K562 (cell line): ENCODE data around the gene TSGA10IP. TPM values are rescaled to one million over a fixed set of nuclear protein-coding genes. Genes with fewer than 3 reads are reported as not detected.
A peak's percentile ranks its signal among the peaks of the same experiment; 100 is the strongest.

Experiments
- ATAC-seq: fragments of 200-7000 bp; cut with Tn5 transposase; 3 replicates; pipeline ENCODE4 v1.9.1; 2020; ENCODE audit warnings: moderate library complexity
- BruUV-seq: library from RNA; stranded (reverse); fragments of 400-500 nt; replicated peaks from 2 replicates; lab custom pipeline; 2021; lab: Mats Ljungman, UMichigan
- CTCF ChIA-PET: fragments of 300-600 bp; formaldehyde crosslinking; extraction: SDS; loops from one replicate; lab custom pipeline; 2021; ENCODE audit warnings: low intra/inter-chr PET ratio; lab: Yijun Ruan, JAX
- POLR2A ChIA-PET: fragments of 300-600, 350-650 bp; sonication (Branson Sonifier 250); formaldehyde crosslinking; extraction: SDS; loops from one replicate; lab custom pipeline; 2021; ENCODE audit warnings: antibody characterized with exemption, inconsistent platforms; lab: Yijun Ruan, JAX
- DNase-seq, 4 experiments: peaks; one replicate each; pipeline versions ENCODE4 v3.0.0 to v3.0.0-alpha.2; 2011 to 2018; ENCODE audit warnings: low spot score in 3 of 4, mixed read lengths in 3 of 4; ENCODE audit errors: extremely low read depth in 1 of 4
- FAIRE-seq: peaks from 2 replicates; lab custom pipeline; 2011; peaks lifted over from hg19 to GRCh38; lab: Jason Lieb, UNC
- H2AFZ ChIP-seq: 2 replicates; pipeline ENCODE4 v1.6.0; 2011; ENCODE audit warnings: low read depth, low read length, control low read depth, inconsistent platforms
- H3K27ac ChIP-seq: fragments of 200-600 bp; 3 replicates; pipeline ENCODE4 v1.8.0; 2011; ENCODE audit warnings: low read depth, mild to moderate bottlenecking, control low read depth, inconsistent platforms, low read length, moderate library complexity, mixed read lengths; ENCODE audit errors: extremely low read depth
- H3K27me3 ChIP-seq, 2 experiments: fragments of 300-600 bp in 1 of 2; 2 replicates in 1 of 2; 3 replicates in 1 of 2; pipeline versions ENCODE4 v1.6.0 to v1.8.0; 2011; ENCODE audit warnings: inconsistent platforms in 2 of 2, low read length in 2 of 2, mild to moderate bottlenecking in 1 of 2, mixed read lengths in 1 of 2, moderate library complexity in 1 of 2; ENCODE audit not compliant: control insufficient read depth in 2 of 2, insufficient read depth in 2 of 2
- H3K36me3 ChIP-seq: fragments of 300-600 bp; 3 replicates; pipeline ENCODE4 v1.8.0; 2011; ENCODE audit warnings: mild to moderate bottlenecking, low read length, inconsistent platforms; ENCODE audit not compliant: control insufficient read depth, insufficient read depth
- H3K4me1 ChIP-seq, 2 experiments: fragments of 200-600 bp in 1 of 2; replicated peaks in 1 of 2; 2 replicates in 1 of 2; 3 replicates in 1 of 2; pipeline versions ENCODE4 v1.5.1 to v1.8.0; 2011; ENCODE audit warnings: inconsistent platforms in 2 of 2, low read length in 2 of 2, mild to moderate bottlenecking in 1 of 2, mixed read lengths in 1 of 2, moderate library complexity in 1 of 2; ENCODE audit not compliant: control insufficient read depth in 2 of 2, insufficient read depth in 2 of 2
- H3K4me2 ChIP-seq: 2 replicates; pipeline ENCODE4 v1.6.1; 2011; ENCODE audit warnings: low read length, control low read depth, inconsistent platforms, mixed read lengths; ENCODE audit not compliant: insufficient read depth
- H3K4me3 ChIP-seq: fragments of 200-600 bp; sonication (generic), shearing (Covaris generic); 2 replicates; pipeline ENCODE4 v1.5.1; 2016; ENCODE audit warnings: control low read depth, inconsistent platforms
- H3K79me2 ChIP-seq: fragments of 200-600 bp; 3 replicates; pipeline ENCODE4 v1.8.0; 2011; ENCODE audit warnings: low read length, inconsistent platforms; ENCODE audit not compliant: control insufficient read depth, insufficient read depth
- H3K9ac ChIP-seq, 2 experiments: 2 replicates each; pipeline versions ENCODE4 v1.6.0 to v1.6.1; 2011; ENCODE audit warnings: low read depth in 2 of 2, low read length in 2 of 2, control low read depth in 1 of 2, inconsistent platforms in 1 of 2, mild to moderate bottlenecking in 1 of 2, mixed read lengths in 1 of 2; ENCODE audit not compliant: insufficient read depth in 1 of 2
- H3K9me1 ChIP-seq: one replicate; pipeline ENCODE4 v1.6.0; 2011; ENCODE audit warnings: inconsistent platforms, mild to moderate bottlenecking, low read length, moderate library complexity; ENCODE audit not compliant: control insufficient read depth, insufficient read depth
- H3K9me3 ChIP-seq: replicated peaks from 2 replicates; pipeline ENCODE4 v1.5.1; 2011; ENCODE audit warnings: low read depth, low read length, inconsistent platforms; ENCODE audit not compliant: control insufficient read depth, insufficient read depth
- H4K20me1 ChIP-seq: replicated peaks from 2 replicates; pipeline ENCODE4 v1.6.1; 2011; ENCODE audit warnings: low read length, inconsistent platforms, mixed read lengths; ENCODE audit not compliant: control insufficient read depth, insufficient read depth
- CAMTA2 ChIP-seq: fragments of 250-450 bp; sonication (Bioruptor Pico); conservative IDR thresholded peaks from 2 replicates; pipeline ENCODE4 v1.5.1; 2022
- CREB1 ChIP-seq, 2 experiments: sonication (generic) in 1 of 2; formaldehyde crosslinking in 1 of 2; IDR thresholded peaks; 2 replicates each; pipeline versions ENCODE4 v1.6.1 to v1.8.0; 2012 to 2022; ENCODE audit warnings: inconsistent platforms in 1 of 2, mild to moderate bottlenecking in 1 of 2, missing genetic modification reagents in 1 of 2, moderate library complexity in 1 of 2
- HDAC6 ChIP-seq: IDR thresholded peaks from 2 replicates; pipeline ENCODE4 v1.6.1; 2012; ENCODE audit warnings: low read depth, mild to moderate bottlenecking, control low read depth, inconsistent platforms, low read length, moderate library complexity
- HOXB6 ChIP-seq: fragments of 250-450 bp; sonication (Bioruptor Pico); IDR thresholded peaks from 2 replicates; pipeline ENCODE4 v1.5.1; 2022; ENCODE audit warnings: mild to moderate bottlenecking, borderline replicate concordance
- NFXL1 ChIP-seq: fragments of 450-650 bp; formaldehyde crosslinking; IDR thresholded peaks from 2 replicates; pipeline ENCODE4 v1.4.0; 2021; ENCODE audit warnings: mild to moderate bottlenecking
- PML ChIP-seq: IDR thresholded peaks from 2 replicates; pipeline ENCODE4 v1.6.1; 2012; ENCODE audit warnings: low read length, inconsistent platforms
- POLR2AphosphoS2 ChIP-seq: IDR thresholded peaks from 2 replicates; pipeline ENCODE4 v1.6.1; 2012; ENCODE audit warnings: low read length, improper control_type of control experiment
- POLR2AphosphoS5 ChIP-seq: IDR thresholded peaks from 2 replicates; pipeline ENCODE4 v1.6.1; 2011; ENCODE audit warnings: mild to moderate bottlenecking, low read depth, low read length, moderate library complexity; ENCODE audit not compliant: control insufficient read depth, insufficient read depth
- PRPF4 ChIP-seq: fragments of 200-400 bp; formaldehyde crosslinking; IDR thresholded peaks from one replicate; pipeline ENCODE4 v1.6.1; 2017; ENCODE audit warnings: low read length, low read depth, mild to moderate bottlenecking; ENCODE audit not compliant: insufficient read depth, poor library complexity, severe bottlenecking
- RBFOX2 ChIP-seq: fragments of 200-400 bp; formaldehyde crosslinking; IDR thresholded peaks from 2 replicates; pipeline ENCODE4 v1.6.1; 2017; ENCODE audit warnings: low read depth, mild to moderate bottlenecking, low read length, moderate library complexity
- RBM22 ChIP-seq: fragments of 200-400 bp; formaldehyde crosslinking; IDR thresholded peaks from 2 replicates; pipeline ENCODE4 v1.6.1; 2018; ENCODE audit warnings: low read length, low read depth; ENCODE audit not compliant: poor library complexity, severe bottlenecking
- SREBF1 ChIP-seq: fragments of 150-350 bp; IDR thresholded peaks from 2 replicates; pipeline ENCODE4 v1.6.1; 2014; ENCODE audit warnings: antibody characterized with exemption, low read depth, low read length, borderline replicate concordance
- ZFX ChIP-seq: sonication (generic); formaldehyde crosslinking; IDR thresholded peaks from 2 replicates; pipeline ENCODE4 v1.8.0; 2022; ENCODE audit warnings: mild to moderate bottlenecking, missing genetic modification reagents, moderate library complexity
- ZNF239 ChIP-seq: fragments of 250-450 bp; sonication (Bioruptor Pico); IDR thresholded peaks from 2 replicates; pipeline ENCODE4 v1.4.0; 2020; ENCODE audit warnings: mild to moderate bottlenecking
- ZZZ3 ChIP-seq: fragments of 450-650 bp; IDR thresholded peaks from 2 replicates; pipeline ENCODE4 v1.6.1; 2016; ENCODE audit warnings: antibody characterized with exemption, mild to moderate bottlenecking, moderate library complexity
- WGBS: fragments of 100-300 bp; shearing (Covaris generic); methylation state at CpG from one replicate; pipeline ENCODE4 v1.1.6; 2016; ENCODE audit warnings: low coverage, mixed read lengths; ENCODE audit not compliant: insufficient coverage; ENCODE audit errors: missing lambda C conversion rate; 5-methylcytosine and 5-hydroxymethylcytosine counted together
- in situ Hi-C: fragments of 300-500 bp; cut with MboI; formaldehyde crosslinking; loops from 4 replicates; pipeline ENCODE4 v1.15.0; 2018; ENCODE audit warnings: inconsistent platforms, mixed read lengths
- intact Hi-C: fragments of 100-400 bp; cut with micrococcal nuclease; formaldehyde crosslinking; loops from 2 replicates; pipeline ENCODE4 v1.14.2; 2022
- polyA plus RNA-seq, 8 experiments: library from polyadenylated mRNA; depleted of rRNA in 4 of 8; stranded (reverse) in 5 of 8; unstranded in 3 of 8; fragments of >200 nt; fragmentation: Nextera tagmentation in 2 of 8; fragmentation: Illumina TruSeq in 1 of 8; extraction: Ambion mirVana in 2 of 8; extraction: Trizol in 1 of 8; gene quantifications; 2 replicates each; pipeline versions ENCODE4 v1.2.1 to v1.2.3, GENCODE V29; 2011 to 2014; ENCODE audit warnings: inconsistent platforms in 1 of 8, missing spikeins in 1 of 8
- total RNA-seq, 7 experiments: library from RNA; depleted of rRNA in 6 of 7; stranded (reverse); fragments of >200 nt in 6 of 7; fragmentation: Illumina TruSeq in 2 of 7; extraction: Trizol in 2 of 7; gene quantifications; 2 replicates each; pipeline versions ENCODE4 v1.2.1 to v1.2.3, GENCODE V29; 2011 to 2021; ENCODE audit warnings: low replicate concordance in 1 of 7
- TF ChIP-seq, protein P1 (sequence below): sonication (generic); formaldehyde crosslinking; IDR thresholded peaks from 2 replicates; pipeline ENCODE4 v1.8.1; 2023; ENCODE audit warnings: missing genetic modification reagents, mild to moderate bottlenecking, borderline replicate concordance

TSGA10IP gene
- total and polyA plus RNA-seq, 9 of the 15 experiments (the other 6 are each of a cell fraction or from before 2014, with no cell fraction given): not detected

DNA sequence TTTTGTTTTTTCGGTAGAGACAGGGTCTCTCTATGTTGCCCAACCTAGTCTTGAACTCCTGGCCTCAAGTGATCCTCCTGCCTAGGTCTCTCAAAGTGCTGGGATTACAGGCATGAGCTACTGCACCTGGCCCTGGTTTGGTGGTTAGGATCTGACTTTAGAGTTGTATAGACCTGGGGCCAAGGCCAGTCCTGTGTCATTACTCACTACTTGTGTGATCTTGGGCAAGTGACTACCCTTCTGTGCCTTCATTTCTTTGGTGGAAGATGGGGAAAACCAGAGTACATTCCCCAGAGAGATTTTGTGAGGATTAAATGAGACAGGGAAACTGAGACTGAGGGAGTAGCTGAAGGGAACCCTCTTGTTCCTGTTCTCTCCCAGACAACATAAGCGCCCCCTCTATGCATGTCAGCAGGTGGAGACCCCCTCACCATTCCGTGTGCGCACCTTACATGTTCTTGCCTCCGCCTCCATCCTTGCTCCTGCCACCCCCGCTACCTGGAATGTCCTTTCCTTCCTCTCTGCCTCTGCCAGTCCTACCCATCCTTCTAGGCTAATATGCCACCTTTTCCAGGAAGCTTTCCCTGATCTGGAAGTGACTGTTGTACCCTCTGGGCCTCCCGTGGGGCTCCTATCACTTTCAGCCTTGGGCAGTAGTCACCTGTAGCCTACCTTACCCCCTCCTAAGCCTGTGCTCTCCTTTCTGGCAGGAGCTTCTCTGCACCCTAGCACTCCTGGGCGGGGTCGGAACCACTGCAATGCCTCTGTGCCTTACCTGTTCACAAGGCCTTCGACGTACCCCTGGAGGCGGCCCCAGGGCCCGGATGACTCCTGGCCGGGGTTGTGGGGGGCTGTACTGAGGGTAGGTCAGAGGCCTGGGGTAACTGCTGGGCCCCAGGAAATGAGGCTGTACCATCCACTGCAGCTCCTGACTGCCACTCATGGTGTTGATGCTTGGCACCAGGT lies 49.0 kb upstream of the TSGA10IP start:
- DNase-seq (no peak), FAIRE-seq (no peak), ATAC-seq (no peak)
- Histone ChIP-seq H3K36me3 (peaks cover 73% of the 10 kb centered on the region), H3K9me3 (no peaks in the 10 kb centered on the region), H3K79me2 (peaks cover 84% of the 10 kb centered on the region), H3K27me3 (no peaks in the 10 kb centered on the region), H3K4me1 (peaks cover 39 to 70% of the 10 kb centered on the region in 2 experiments), H4K20me1 (peaks cover 33% of the 10 kb centered on the region), H3K9ac (peak overlapping the region in 1 of 2 experiments; percentile 73; a peak in 1 of 4 replicates), H3K9me1 (no peaks in the 10 kb centered on the region), H2AFZ (no peak overlapping the region), H3K27ac (peak overlapping the region; percentile 36; the same call in 2 of the 3 replicates), H3K4me2 (no peak overlapping the region), H3K4me3 (no peak overlapping the region)
- POLR2A ChIA-PET: interaction anchor here (0.6 to 10.0 kb wide), 13 partner anchors 7 to 416 kb away, joined by 3 to 136 read pairs (median 5); partner anchors contain the start of genes CCDC85B, CFL1, FIBP and MUS81
- 91% methylated on average over 11 of the region's 14 CpGs for WGBS
- in situ Hi-C loops (no loop called here), intact Hi-C loops (no loop called here)
- CTCF ChIA-PET: no interaction called here
- no TSS peak for BruUV-seq
- TF ChIP-seq ZZZ3 (no peak), PML (0 out of 2 replicates have a peak, but pooled peaks have one; percentile 19), RBFOX2 (peak; percentile 65), HDAC6 (no peak), ZNF239 (CRISPR knock-in tag) (no peak), CAMTA2 (CRISPR knock-in tag) (no peak), POLR2AphosphoS2 (no peak), RBM22 (peak; percentile 74), NFXL1 (CRISPR knock-in tag) (peak; percentile 5; the same call in 1 of the 2 replicates), ZFX (CRISPR knock-in tag) (no peak), CREB1 (IDR thresholded peaks at IDR 0.05) (peak; percentile 16; the same call in 1 of the 2 replicates), CREB1 (CRISPR knock-in tag; IDR thresholded peaks at IDR 0.05) (no peak), HOXB6 (no peak), SREBF1 (no peak), PRPF4 (no peak), POLR2AphosphoS5 (peak; percentile 57)
- TF ChIP-seq, protein P1, sequence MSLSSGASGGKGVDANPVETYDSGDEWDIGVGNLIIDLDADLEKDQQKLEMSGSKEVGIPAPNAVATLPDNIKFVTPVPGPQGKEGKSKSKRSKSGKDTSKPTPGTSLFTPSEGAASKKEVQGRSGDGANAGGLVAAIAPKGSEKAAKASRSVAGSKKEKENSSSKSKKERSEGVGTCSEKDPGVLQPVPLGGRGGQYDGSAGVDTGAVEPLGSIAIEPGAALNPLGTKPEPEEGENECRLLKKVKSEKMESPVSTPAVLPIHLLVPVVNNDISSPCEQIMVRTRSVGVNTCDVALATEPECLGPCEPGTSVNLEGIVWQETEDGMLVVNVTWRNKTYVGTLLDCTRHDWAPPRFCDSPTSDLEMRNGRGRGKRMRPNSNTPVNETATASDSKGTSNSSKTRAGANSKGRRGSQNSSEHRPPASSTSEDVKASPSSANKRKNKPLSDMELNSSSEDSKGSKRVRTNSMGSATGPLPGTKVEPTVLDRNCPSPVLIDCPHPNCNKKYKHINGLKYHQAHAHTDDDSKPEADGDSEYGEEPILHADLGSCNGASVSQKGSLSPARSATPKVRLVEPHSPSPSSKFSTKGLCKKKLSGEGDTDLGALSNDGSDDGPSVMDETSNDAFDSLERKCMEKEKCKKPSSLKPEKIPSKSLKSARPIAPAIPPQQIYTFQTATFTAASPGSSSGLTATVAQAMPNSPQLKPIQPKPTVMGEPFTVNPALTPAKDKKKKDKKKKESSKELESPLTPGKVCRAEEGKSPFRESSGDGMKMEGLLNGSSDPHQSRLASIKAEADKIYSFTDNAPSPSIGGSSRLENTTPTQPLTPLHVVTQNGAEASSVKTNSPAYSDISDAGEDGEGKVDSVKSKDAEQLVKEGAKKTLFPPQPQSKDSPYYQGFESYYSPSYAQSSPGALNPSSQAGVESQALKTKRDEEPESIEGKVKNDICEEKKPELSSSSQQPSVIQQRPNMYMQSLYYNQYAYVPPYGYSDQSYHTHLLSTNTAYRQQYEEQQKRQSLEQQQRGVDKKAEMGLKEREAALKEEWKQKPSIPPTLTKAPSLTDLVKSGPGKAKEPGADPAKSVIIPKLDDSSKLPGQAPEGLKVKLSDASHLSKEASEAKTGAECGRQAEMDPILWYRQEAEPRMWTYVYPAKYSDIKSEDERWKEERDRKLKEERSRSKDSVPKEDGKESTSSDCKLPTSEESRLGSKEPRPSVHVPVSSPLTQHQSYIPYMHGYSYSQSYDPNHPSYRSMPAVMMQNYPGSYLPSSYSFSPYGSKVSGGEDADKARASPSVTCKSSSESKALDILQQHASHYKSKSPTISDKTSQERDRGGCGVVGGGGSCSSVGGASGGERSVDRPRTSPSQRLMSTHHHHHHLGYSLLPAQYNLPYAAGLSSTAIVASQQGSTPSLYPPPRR (CRISPR knock-in tag): no peak
